ENCODE data around the gene IGFBP6.

The IGFBP6 gene

DNA sequence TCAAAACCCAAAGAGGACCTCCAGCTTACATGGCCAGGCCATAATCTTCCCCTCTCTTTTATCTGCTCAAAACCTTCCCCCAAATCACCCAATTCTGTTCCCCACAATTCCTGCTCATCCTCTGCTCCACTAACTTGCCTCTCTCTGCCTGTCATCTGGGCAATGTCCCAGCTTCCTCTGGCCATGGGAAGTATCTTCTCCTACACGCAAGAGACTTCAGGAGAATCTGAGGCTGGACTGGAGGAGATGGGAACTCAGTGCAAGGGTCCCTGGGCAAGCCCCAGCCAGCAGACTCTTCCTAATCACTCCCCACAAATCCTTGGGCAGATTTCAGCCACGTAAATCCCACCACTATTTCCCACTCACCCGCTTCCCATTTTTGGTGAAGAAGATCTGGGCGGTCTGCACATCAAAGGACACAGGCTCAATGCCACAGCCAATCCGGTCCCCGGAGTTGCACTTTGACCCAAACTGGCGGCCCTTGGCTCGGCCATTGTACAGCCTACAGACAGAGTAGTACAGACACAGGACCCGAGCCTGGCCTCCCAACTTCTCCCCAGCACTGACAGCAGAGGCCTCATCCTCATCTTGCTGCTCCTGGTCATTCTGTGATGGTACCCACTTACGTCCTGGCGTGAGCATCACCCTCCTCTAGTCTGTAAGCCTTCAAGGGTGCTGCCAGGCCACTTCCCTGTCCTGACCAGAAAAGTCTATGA is 23.0 kb upstream of the IGFBP6 start:
- H3K27ac ChIP-seq (ENCODE audit: extremely low read depth, low read depth, low read length): no peak overlapping the region
- POLR2A ChIA-PET: interaction anchor here (0.7 kb wide), 1 partner anchor 1903 kb away, joined by 8 read pairs; no protein-coding TSS in a partner anchor
- TF ChIP-seq ZNF140 (tag by site-specific recombination; IDR thresholded peaks at IDR 0.05): 0 out of 2 replicates have a peak, but pooled peaks have one; percentile 6
- no peak for TF ChIP-seq ZNF221 (tag by site-specific recombination; IDR thresholded peaks at IDR 0.05; ENCODE audit: borderline replicate concordance)
- TF ChIP-seq, protein P1, sequence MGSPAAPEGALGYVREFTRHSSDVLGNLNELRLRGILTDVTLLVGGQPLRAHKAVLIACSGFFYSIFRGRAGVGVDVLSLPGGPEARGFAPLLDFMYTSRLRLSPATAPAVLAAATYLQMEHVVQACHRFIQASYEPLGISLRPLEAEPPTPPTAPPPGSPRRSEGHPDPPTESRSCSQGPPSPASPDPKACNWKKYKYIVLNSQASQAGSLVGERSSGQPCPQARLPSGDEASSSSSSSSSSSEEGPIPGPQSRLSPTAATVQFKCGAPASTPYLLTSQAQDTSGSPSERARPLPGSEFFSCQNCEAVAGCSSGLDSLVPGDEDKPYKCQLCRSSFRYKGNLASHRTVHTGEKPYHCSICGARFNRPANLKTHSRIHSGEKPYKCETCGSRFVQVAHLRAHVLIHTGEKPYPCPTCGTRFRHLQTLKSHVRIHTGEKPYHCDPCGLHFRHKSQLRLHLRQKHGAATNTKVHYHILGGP (tag by site-specific recombination; IDR thresholded peaks at IDR 0.05): no peak
- no peak overlapping the region for H3K4me3 ChIP-seq (ENCODE audit: low read depth, low read length)
- no peaks in the 10 kb centered on the region for H3K9me3 ChIP-seq (ENCODE audit: control insufficient read depth, insufficient read depth, low read depth, low read length)
- peaks cover 0 to 55% of the 10 kb centered on the region in 2 experiments; a peak in 2 of 3 replicates for H3K36me3 ChIP-seq (ENCODE audit: control insufficient read depth in 2 of 2, insufficient read depth in 1 of 2, low read length in 2 of 2)
- CTCF ChIA-PET: interaction anchor here (1.2 to 7.0 kb wide), 2 partner anchors 9 kb away, joined by 8 to 78 read pairs; no protein-coding TSS in a partner anchor
- H3K4me1 ChIP-seq (ENCODE audit: control insufficient read depth, insufficient read depth, low read length): 0 out of 2 replicates have a peak, but pooled peaks cover 2% of the 10 kb centered on the region

DNA sequence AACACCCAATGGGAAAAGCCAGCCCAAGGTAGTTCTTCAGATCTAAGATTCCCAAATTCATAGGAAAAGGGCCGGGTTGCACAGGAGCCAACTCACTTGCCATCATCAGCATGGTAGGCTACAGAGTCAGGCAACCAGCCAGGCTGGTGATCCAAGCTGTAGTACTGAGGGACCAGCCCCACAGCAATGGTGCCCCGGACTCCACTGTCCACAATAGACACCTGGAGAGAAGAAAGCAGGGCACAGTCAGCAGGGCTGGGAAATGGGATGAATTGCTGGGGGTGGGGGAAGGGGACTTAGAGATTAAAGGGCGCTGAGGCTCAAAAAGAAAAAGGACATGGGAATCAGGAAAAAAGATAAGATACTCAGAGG is 22.5 kb upstream of the IGFBP6 start:
- no peaks in the 10 kb centered on the region for H3K9me3 ChIP-seq (ENCODE audit: control insufficient read depth, insufficient read depth, low read depth, low read length)
- peaks cover 4% of the 10 kb centered on the region; the same call in 1 of the 2 replicates for H3K4me1 ChIP-seq (ENCODE audit: control insufficient read depth, insufficient read depth, low read length)
- POLR2A ChIA-PET: no interaction called here
- no peak overlapping the region for H3K4me3 ChIP-seq (ENCODE audit: low read depth, low read length)
- CTCF ChIA-PET: interaction anchor here (1.1 to 7.0 kb wide), 2 partner anchors 9 to 24 kb away, joined by 5 to 78 read pairs; no protein-coding TSS in a partner anchor
- TF ChIP-seq, protein P2, sequence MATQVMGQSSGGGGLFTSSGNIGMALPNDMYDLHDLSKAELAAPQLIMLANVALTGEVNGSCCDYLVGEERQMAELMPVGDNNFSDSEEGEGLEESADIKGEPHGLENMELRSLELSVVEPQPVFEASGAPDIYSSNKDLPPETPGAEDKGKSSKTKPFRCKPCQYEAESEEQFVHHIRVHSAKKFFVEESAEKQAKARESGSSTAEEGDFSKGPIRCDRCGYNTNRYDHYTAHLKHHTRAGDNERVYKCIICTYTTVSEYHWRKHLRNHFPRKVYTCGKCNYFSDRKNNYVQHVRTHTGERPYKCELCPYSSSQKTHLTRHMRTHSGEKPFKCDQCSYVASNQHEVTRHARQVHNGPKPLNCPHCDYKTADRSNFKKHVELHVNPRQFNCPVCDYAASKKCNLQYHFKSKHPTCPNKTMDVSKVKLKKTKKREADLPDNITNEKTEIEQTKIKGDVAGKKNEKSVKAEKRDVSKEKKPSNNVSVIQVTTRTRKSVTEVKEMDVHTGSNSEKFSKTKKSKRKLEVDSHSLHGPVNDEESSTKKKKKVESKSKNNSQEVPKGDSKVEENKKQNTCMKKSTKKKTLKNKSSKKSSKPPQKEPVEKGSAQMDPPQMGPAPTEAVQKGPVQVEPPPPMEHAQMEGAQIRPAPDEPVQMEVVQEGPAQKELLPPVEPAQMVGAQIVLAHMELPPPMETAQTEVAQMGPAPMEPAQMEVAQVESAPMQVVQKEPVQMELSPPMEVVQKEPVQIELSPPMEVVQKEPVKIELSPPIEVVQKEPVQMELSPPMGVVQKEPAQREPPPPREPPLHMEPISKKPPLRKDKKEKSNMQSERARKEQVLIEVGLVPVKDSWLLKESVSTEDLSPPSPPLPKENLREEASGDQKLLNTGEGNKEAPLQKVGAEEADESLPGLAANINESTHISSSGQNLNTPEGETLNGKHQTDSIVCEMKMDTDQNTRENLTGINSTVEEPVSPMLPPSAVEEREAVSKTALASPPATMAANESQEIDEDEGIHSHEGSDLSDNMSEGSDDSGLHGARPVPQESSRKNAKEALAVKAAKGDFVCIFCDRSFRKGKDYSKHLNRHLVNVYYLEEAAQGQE (tag by site-specific recombination; IDR thresholded peaks at IDR 0.05): no peak
- TF ChIP-seq ZNF311 (tag by site-specific recombination; IDR thresholded peaks at IDR 0.05; ENCODE audit: borderline replicate concordance) (no peak), TRIM28 (IDR thresholded peaks at IDR 0.05; ENCODE audit: borderline replicate concordance, low read length) (no peak), ZNF23 (tag by site-specific recombination; IDR thresholded peaks at IDR 0.05; ENCODE audit: borderline replicate concordance) (no peak), ZNF658 (tag by site-specific recombination; IDR thresholded peaks at IDR 0.05) (no peak), ZNF701 (tag by site-specific recombination; IDR thresholded peaks at IDR 0.05) (no peak)
- TF ChIP-seq, protein P3, sequence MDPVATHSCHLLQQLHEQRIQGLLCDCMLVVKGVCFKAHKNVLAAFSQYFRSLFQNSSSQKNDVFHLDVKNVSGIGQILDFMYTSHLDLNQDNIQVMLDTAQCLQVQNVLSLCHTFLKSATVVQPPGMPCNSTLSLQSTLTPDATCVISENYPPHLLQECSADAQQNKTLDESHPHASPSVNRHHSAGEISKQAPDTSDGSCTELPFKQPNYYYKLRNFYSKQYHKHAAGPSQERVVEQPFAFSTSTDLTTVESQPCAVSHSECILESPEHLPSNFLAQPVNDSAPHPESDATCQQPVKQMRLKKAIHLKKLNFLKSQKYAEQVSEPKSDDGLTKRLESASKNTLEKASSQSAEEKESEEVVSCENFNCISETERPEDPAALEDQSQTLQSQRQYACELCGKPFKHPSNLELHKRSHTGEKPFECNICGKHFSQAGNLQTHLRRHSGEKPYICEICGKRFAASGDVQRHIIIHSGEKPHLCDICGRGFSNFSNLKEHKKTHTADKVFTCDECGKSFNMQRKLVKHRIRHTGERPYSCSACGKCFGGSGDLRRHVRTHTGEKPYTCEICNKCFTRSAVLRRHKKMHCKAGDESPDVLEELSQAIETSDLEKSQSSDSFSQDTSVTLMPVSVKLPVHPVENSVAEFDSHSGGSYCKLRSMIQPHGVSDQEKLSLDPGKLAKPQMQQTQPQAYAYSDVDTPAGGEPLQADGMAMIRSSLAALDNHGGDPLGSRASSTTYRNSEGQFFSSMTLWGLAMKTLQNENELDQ (tag by site-specific recombination; IDR thresholded peaks at IDR 0.05; ENCODE audit: low read depth): no peak
- no peak overlapping the region for H3K27ac ChIP-seq (ENCODE audit: extremely low read depth, low read depth, low read length)
- peaks cover 0 to 55% of the 10 kb centered on the region in 2 experiments; a peak in 2 of 3 replicates for H3K36me3 ChIP-seq (ENCODE audit: control insufficient read depth in 2 of 2, insufficient read depth in 1 of 2, low read length in 2 of 2)

DNA sequence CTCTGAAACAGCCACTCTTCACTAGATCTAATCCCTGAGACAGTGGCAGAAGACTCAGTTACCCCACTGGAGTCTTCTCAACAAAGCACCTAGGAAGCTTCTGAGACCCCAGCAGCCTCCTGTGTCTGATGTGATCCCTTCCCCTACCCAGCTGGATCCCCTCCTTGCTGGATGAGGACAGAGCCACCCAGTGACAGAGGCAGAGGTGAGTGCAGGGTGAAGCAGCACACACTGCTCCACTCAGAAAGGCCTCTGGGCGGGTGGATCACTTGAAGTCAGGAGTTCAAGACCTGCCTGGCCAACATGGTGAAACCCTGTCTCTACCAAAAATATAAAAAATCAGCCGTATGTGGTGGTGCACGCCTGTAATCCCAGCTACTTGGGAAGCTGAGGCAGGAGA is 21.0 kb upstream of the IGFBP6 start:
- POLR2A ChIA-PET: no interaction called here
- CTCF ChIA-PET: interaction anchor here (1.4 to 7.0 kb wide), 2 partner anchors 11 to 26 kb away, joined by 6 to 78 read pairs; partner anchors contain the start of gene SOAT2
- H3K36me3 ChIP-seq (ENCODE audit: control insufficient read depth in 2 of 2, insufficient read depth in 1 of 2, low read length in 2 of 2): peaks cover 0 to 43% of the 10 kb centered on the region in 2 experiments; a peak in 2 of 3 replicates
- no peaks in the 10 kb centered on the region for H3K9me3 ChIP-seq (ENCODE audit: control insufficient read depth, insufficient read depth, low read depth, low read length)
- no peak overlapping the region for H3K27ac ChIP-seq (ENCODE audit: extremely low read depth, low read depth, low read length)
- peaks cover 4% of the 10 kb centered on the region; the same call in 1 of the 2 replicates for H3K4me1 ChIP-seq (ENCODE audit: control insufficient read depth, insufficient read depth, low read length)
- H3K4me3 ChIP-seq (ENCODE audit: low read depth, low read length): no peak overlapping the region
- TF ChIP-seq ZNF184 (tag by site-specific recombination; IDR thresholded peaks at IDR 0.05) (no peak), ZNF24 (tag by site-specific recombination; IDR thresholded peaks at IDR 0.05) (no peak), ZNF394 (tag by site-specific recombination; IDR thresholded peaks at IDR 0.05; ENCODE audit: borderline replicate concordance) (no peak), ZNF621 (tag by site-specific recombination; IDR thresholded peaks at IDR 0.05) (no peak), TCF7L2 (IDR thresholded peaks at IDR 0.05; ENCODE audit: borderline replicate concordance, low read depth, low read length) (no peak), SCRT2 (tag by site-specific recombination; IDR thresholded peaks at IDR 0.05) (no peak), ZNF169 (tag by site-specific recombination; IDR thresholded peaks at IDR 0.05) (no peak)
- TF ChIP-seq, protein P4, sequence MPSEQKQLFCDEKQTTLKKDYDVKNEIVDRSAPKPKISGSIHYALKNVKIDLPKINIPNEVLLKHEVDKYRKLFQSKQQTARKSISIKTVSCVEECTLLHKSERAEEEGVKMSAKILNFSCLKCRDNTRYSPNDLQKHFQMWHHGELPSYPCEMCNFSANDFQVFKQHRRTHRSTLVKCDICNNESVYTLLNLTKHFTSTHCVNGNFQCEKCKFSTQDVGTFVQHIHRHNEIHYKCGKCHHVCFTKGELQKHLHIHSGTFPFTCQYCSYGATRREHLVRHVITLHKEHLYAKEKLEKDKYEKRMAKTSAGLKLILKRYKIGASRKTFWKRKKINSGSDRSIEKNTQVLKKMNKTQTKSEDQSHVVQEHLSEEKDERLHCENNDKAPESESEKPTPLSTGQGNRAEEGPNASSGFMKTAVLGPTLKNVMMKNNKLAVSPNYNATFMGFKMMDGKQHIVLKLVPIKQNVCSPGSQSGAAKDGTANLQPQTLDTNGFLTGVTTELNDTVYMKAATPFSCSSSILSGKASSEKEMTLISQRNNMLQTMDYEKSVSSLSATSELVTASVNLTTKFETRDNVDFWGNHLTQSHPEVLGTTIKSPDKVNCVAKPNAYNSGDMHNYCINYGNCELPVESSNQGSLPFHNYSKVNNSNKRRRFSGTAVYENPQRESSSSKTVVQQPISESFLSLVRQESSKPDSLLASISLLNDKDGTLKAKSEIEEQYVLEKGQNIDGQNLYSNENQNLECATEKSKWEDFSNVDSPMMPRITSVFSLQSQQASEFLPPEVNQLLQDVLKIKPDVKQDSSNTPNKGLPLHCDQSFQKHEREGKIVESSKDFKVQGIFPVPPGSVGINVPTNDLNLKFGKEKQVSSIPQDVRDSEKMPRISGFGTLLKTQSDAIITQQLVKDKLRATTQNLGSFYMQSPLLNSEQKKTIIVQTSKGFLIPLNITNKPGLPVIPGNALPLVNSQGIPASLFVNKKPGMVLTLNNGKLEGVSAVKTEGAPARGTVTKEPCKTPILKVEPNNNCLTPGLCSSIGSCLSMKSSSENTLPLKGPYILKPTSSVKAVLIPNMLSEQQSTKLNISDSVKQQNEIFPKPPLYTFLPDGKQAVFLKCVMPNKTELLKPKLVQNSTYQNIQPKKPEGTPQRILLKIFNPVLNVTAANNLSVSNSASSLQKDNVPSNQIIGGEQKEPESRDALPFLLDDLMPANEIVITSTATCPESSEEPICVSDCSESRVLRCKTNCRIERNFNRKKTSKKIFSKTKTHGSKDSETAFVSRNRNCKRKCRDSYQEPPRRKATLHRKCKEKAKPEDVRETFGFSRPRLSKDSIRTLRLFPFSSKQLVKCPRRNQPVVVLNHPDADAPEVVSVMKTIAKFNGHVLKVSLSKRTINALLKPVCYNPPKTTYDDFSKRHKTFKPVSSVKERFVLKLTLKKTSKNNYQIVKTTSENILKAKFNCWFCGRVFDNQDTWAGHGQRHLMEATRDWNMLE (tag by site-specific recombination; conservative IDR thresholded peaks at IDR 0.05; ENCODE audit: low read depth): no peak

All from HEK293 (cell line).